Activated T-helper 9 cell treated with anti-CD3 and anti-CD28 coated beads, Interleukin-2, amount 50 U/mL, for 16 hours (primary cell): ENCODE measurements around the gene KCND3.

Experiments
- DNase-seq: peaks from one replicate; pipeline ENCODE4 v3.0.0-alpha.2; 2020; ENCODE audit warnings: low read depth

KCND3 gene

GRCh38 chr1:111989531-111990025 is at the start of gene KCND3:
KCND3 (minus strand) TSS chr1:111989668.
- DNase-seq, result no peak

GRCh38 chr1:112034277-112034676 is 44.8 kb upstream of the KCND3 start:
- no peak for DNase-seq

- DNase-seq, result no peak
These were observed 44.1 kb upstream of the KCND3 start for GRCh38 chr1:112033439-112034120.

- DNase-seq, result no peak
These were observed 40.7 kb upstream of the KCND3 start for GRCh38 chr1:112030157-112030556.

- DNase-seq, result no peak
These were observed 38.2 kb upstream of the KCND3 start for GRCh38 chr1:112027696-112028095.

GRCh38 chr1:112026501-112026900 is 37.0 kb upstream of the KCND3 start:
- DNase-seq, result no peak

- DNase-seq, result no peak
These were observed 36.5 kb upstream of the KCND3 start for GRCh38 chr1:112026016-112026415.

GRCh38 chr1:112021263-112021662 is 31.8 kb upstream of the KCND3 start:
- no peak for DNase-seq

GRCh38 chr1:112017183-112017582 is 27.7 kb upstream of the KCND3 start:
- DNase-seq, result no peak

GRCh38 chr1:112012823-112013222 is 23.4 kb upstream of the KCND3 start:
- DNase-seq, result no peak

- no peak for DNase-seq
These were observed 21.7 kb upstream of the KCND3 start for GRCh38 chr1:112011202-112011601.

GRCh38 chr1:112007169-112007568 is 17.7 kb upstream of the KCND3 start:
- no peak for DNase-seq

GRCh38 chr1:112006416-112007025 is 17.1 kb upstream of the KCND3 start:
- DNase-seq, result no peak

GRCh38 chr1:112004076-112004475 is 14.6 kb upstream of the KCND3 start:
- no peak for DNase-seq

- DNase-seq, result no peak
These were observed 13.0 kb upstream of the KCND3 start for GRCh38 chr1:112002514-112002913.

- DNase-seq, result no peak
These were observed 12.0 kb upstream of the KCND3 start for GRCh38 chr1:112001436-112001835.

GRCh38 chr1:112000048-112000447 is 10.6 kb upstream of the KCND3 start:
- DNase-seq, result no peak

GRCh38 chr1:111998332-111998731 is 8.9 kb upstream of the KCND3 start:
- no peak for DNase-seq

- no peak for DNase-seq
These were observed 3.0 kb upstream of the KCND3 start for GRCh38 chr1:111992476-111992875.

- DNase-seq, result no peak
These were observed 1.6 kb upstream of the KCND3 start for GRCh38 chr1:111990878-111991718.

GRCh38 chr1:111990026-111990877 is 784 bp upstream of the KCND3 start:
- no peak for DNase-seq
